ENCODE results near the gene ZSCAN31. TPM values are rescaled to one million over a fixed set of nuclear protein-coding genes. Genes with fewer than 3 reads are reported as not detected.

The ZSCAN31 gene
- total and polyA plus RNA-seq, 2 of the 8 experiments (the other 6 are each of a cell fraction or from before 2014, with no cell fraction given), result 1.9 to 7.0 TPM

DNA sequence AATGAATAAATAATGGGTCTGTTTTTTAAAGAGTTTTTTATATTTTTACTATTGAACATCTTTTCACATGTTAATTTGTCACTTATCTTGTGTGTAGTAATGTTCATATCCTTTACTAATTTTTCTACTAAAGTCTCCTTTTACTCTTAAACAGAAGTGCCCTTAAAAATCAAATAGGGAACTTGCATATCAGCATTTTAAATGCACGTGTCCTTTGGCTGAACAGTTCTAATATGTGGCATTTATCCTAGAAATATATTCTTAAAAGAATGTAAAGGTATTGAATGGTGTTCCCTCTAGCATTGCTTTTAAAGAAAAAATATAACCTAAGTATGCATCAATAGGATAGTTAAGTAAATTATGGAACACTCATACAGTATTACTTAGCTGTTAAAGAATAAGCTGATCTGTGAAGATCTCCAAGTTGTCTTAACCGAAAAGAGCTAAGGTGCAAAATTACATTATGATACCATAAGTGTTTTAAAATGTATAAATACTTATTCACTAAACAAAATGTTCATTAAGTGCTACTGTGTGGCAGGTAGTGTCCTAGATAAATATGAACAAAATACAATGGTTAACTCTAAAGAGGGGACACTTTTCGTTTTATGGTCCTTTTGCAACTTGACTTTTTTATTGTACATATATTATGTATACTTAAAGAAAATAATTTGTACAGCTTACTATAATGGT lies 55.2 kb downstream of the ZSCAN31 start:
- TF ChIP-seq POU5F1 (IDR thresholded peaks at IDR 0.05; ENCODE audit: low read depth, low read length), result no peak
- no peak for TF ChIP-seq CHD1 (IDR thresholded peaks at IDR 0.05; ENCODE audit: low read depth, low read length)
- TF ChIP-seq POLR2A (IDR thresholded peaks at IDR 0.05; ENCODE audit: control extremely low read depth in 1 of 2, low read depth in 2 of 2, low read length in 2 of 2), result no peak
- no peak for TF ChIP-seq KDM4A (IDR thresholded peaks at IDR 0.05; ENCODE audit: low read depth, low read length, severe bottlenecking)
- no peak for TF ChIP-seq CTBP2 (IDR thresholded peaks at IDR 0.05; ENCODE audit: borderline replicate concordance, insufficient read depth, insufficient read length, low read length)
- no peak for TF ChIP-seq JUND (IDR thresholded peaks at IDR 0.05; ENCODE audit: low read length)
- Histone ChIP-seq H4K91ac (replicated peaks; ENCODE audit: insufficient read length, low read length) (no peak overlapping the region), H3K79me1 (ENCODE audit: low read depth, low read length) (0 out of 2 replicates have a peak, but pooled peaks cover 3% of the 10 kb centered on the region), H3K4ac (replicated peaks; ENCODE audit: insufficient read length, low read depth, low read length) (no peak overlapping the region), H2AFZ (ENCODE audit: low read length) (peak overlapping the region; percentile 92; the same call in 1 of the 2 replicates), H2BK5ac (ENCODE audit: low read depth, low read length) (no peak overlapping the region), H2BK20ac (ENCODE audit: low read length) (no peak overlapping the region), H3K27ac (ENCODE audit: low read depth, low read length) (no peak overlapping the region), H3K36me3 (ENCODE audit: control insufficient read depth in 2 of 4, insufficient read depth in 4 of 4, low read length in 3 of 4) (peaks cover 2 to 30% (median 12%) of the 10 kb centered on the region in 4 experiments; a peak in 7 of 8 replicates), H2BK12ac (ENCODE audit: low read depth, low read length) (no peak overlapping the region), H3K9ac (replicated peaks in 1 of 4; ENCODE audit: extremely low read depth in 1 of 4, low read depth in 3 of 4, low read length in 3 of 4) (peak overlapping the region in 1 of 4 experiments; percentile 59; a peak in 1 of 7 replicates), H3K27me3 (replicated peaks in 1 of 4; ENCODE audit: control insufficient read depth in 3 of 4, extremely low read depth in 1 of 4, insufficient read depth in 3 of 4, low read length in 3 of 4) (no peaks in the 10 kb centered on the region), H3K14ac (ENCODE audit: insufficient read length) (no peak overlapping the region), H4K20me1 (replicated peaks in 1 of 2; ENCODE audit: control insufficient read depth in 1 of 2, insufficient read depth in 2 of 2, low read length in 2 of 2) (no peaks in the 10 kb centered on the region), H2BK15ac (ENCODE audit: low read length) (no peak overlapping the region), H3K4me1 (replicated peaks in 1 of 4; ENCODE audit: control insufficient read depth in 3 of 4, insufficient read depth in 4 of 4, low read length in 3 of 4) (peaks cover 0 to 2% (median 0%) of the 10 kb centered on the region in 4 experiments; a peak in 2 of 7 replicates), H3K56ac (replicated peaks; ENCODE audit: insufficient read length, low read depth, low read length) (no peak overlapping the region), H4K5ac (ENCODE audit: insufficient read length, low read depth, low read length) (no peak overlapping the region), H3K4me2 (ENCODE audit: insufficient read depth in 1 of 2, low read depth in 2 of 2, low read length in 2 of 2) (peak overlapping the region; percentile 68 to 72), H4K8ac (ENCODE audit: extremely low read depth, insufficient read depth, low read length) (no peak overlapping the region), H2BK120ac (replicated peaks; ENCODE audit: low read depth, low read length) (no peak overlapping the region), H3K23ac (ENCODE audit: insufficient read length) (no peak overlapping the region), H3K79me2 (ENCODE audit: control insufficient read depth in 1 of 2, insufficient read depth in 2 of 2, low read length in 2 of 2) (peaks cover 0 to 19% of the 10 kb centered on the region in 2 experiments; a peak in 2 of 4 replicates), H3K18ac (ENCODE audit: extremely low read depth, low read length) (no peak overlapping the region), H2AK5ac (ENCODE audit: low read depth, low read length) (no peak overlapping the region), H3K23me2 (ENCODE audit: low read depth, low read length) (no peaks in the 10 kb centered on the region), H3K9me3 (ENCODE audit: insufficient read depth in 2 of 2, low read depth in 1 of 2, low read length in 1 of 2) (no peaks in the 10 kb centered on the region), H3K4me3 (ENCODE audit: extremely low read depth in 1 of 4, insufficient read depth in 2 of 4, low read depth in 3 of 4, low read length in 4 of 4) (peak overlapping the region; percentile 61 to 95 (median 82); a peak in 7 of 8 replicates)
- ChIA-PET POLR2A (ENCODE audit: partially characterized antibody) (interaction anchor here (0.6 to 3.3 kb wide), 9 partner anchors 9 to 390 kb away, joined by 3 to 21 read pairs (median 5); partner anchors contain the start of genes ZKSCAN8, ZSCAN26 and ZSCAN31), CTCF (ENCODE audit: partially characterized antibody) (interaction anchor here (1.2 to 3.3 kb wide), 4 partner anchors 10 to 139 kb away, joined by 3 to 17 read pairs (median 4); partner anchors contain the start of gene ZKSCAN8)
- FAIRE-seq, result no peak
- DNase-seq (ENCODE audit: low read depth in 1 of 2, low spot score in 2 of 2), result no peak
- WGBS, 2 experiments (ENCODE audit: extremely low coverage in 1 of 2, insufficient coverage in 1 of 2, insufficient read length in 1 of 2, insufficient replicate concordance in 2 of 2, low coverage in 1 of 2, low lambda C conversion rate in 2 of 2, missing lambda C conversion rate in 1 of 2), result 37% methylated on average over 3 of the region's 3 CpGs; no CpG with 5 or more reads in 1 of the 2 experiments

All from H1 (cell line).